IMR-90 (cell line): ENCODE data around the gene CFAP73. TPM values are rescaled to one million over a fixed set of nuclear protein-coding genes. Genes with fewer than 3 reads are reported as not detected.

ENCODE experiments used
- ATAC-seq: fragments of 200-7000 bp; cut with Tn5 transposase; 2 replicates; pipeline ENCODE4 v1.9.1; 2020; ENCODE audit warnings: low read depth, mild to moderate bottlenecking, moderate library complexity
- BruUV-seq: library from RNA; stranded (reverse); fragments of 400-500 nt; replicated peaks from 2 replicates; lab custom pipeline; 2021; lab: Mats Ljungman, UMichigan
- CTCF ChIA-PET: fragments of 300-600 bp; formaldehyde crosslinking; extraction: SDS; loops from one replicate; lab custom pipeline; 2021; ENCODE audit warnings: antibody characterized with exemption; lab: Yijun Ruan, JAX
- POLR2A ChIA-PET: fragments of 300-600 bp; sonication (Branson Sonifier 250); formaldehyde crosslinking; loops from one replicate; lab custom pipeline; 2022; ENCODE audit warnings: antibody characterized with exemption; ENCODE audit not compliant: unreplicated experiment; lab: Charles Lee
- DNase-seq: peaks from one replicate; pipeline ENCODE4 v3.0.0; 2013
- H2AFZ ChIP-seq: replicated peaks from 2 replicates; pipeline ENCODE3; 2013; ENCODE audit warnings: low read length, mild to moderate bottlenecking; ENCODE audit not compliant: poor library complexity
- H2AK5ac ChIP-seq: 2 replicates; pipeline ENCODE4 v1.6.1; 2013; ENCODE audit warnings: low read depth, low read length, inconsistent platforms
- H2AK9ac ChIP-seq: replicated peaks from 2 replicates; pipeline ENCODE3; 2013; ENCODE audit warnings: mild to moderate bottlenecking, low read depth, low read length, moderate library complexity; ENCODE audit not compliant: poor library complexity
- H2BK120ac ChIP-seq: 2 replicates; pipeline ENCODE4 v1.6.1; 2013; ENCODE audit warnings: low read depth, low read length, inconsistent platforms
- H2BK15ac ChIP-seq: 3 replicates; pipeline ENCODE4 v1.6.1; 2013; ENCODE audit warnings: low read depth, low read length, inconsistent platforms
- H2BK20ac ChIP-seq: 2 replicates; pipeline ENCODE4 v1.6.1; 2013; ENCODE audit warnings: low read depth, mild to moderate bottlenecking, inconsistent platforms, low read length, moderate library complexity
- H2BK5ac ChIP-seq: 2 replicates; pipeline ENCODE4 v1.6.1; 2013; ENCODE audit warnings: mild to moderate bottlenecking, low read depth, low read length, inconsistent platforms; ENCODE audit not compliant: poor library complexity, severe bottlenecking
- H3K14ac ChIP-seq: replicated peaks from 2 replicates; pipeline ENCODE4 v1.6.1; 2013; ENCODE audit warnings: low read depth, low read length, inconsistent platforms
- H3K18ac ChIP-seq: 2 replicates; pipeline ENCODE4 v1.6.1; 2013; ENCODE audit warnings: low read depth, low read length, control low read depth
- H3K23ac ChIP-seq: 2 replicates; pipeline ENCODE4 v1.6.1; 2013; ENCODE audit warnings: low read depth, low read length, inconsistent platforms
- H3K27ac ChIP-seq: 2 replicates; pipeline ENCODE4 v1.5.1; 2013; ENCODE audit warnings: mild to moderate bottlenecking, control low read depth, low read length; ENCODE audit not compliant: insufficient read depth
- H3K27me3 ChIP-seq: 2 replicates; pipeline ENCODE4 v1.6.1; 2013; ENCODE audit warnings: low read length; ENCODE audit not compliant: control insufficient read depth, insufficient read depth
- H3K36me3 ChIP-seq: 2 replicates; pipeline ENCODE4 v1.6.1; 2013; ENCODE audit warnings: low read length, mixed read lengths; ENCODE audit not compliant: control insufficient read depth, insufficient read depth
- H3K4ac ChIP-seq: 2 replicates; pipeline ENCODE4 v1.6.1; 2013; ENCODE audit warnings: low read depth, low read length, inconsistent platforms
- H3K4me1 ChIP-seq: 2 replicates; pipeline ENCODE4 v1.6.1; 2013; ENCODE audit warnings: low read length, mixed read lengths; ENCODE audit not compliant: control insufficient read depth, insufficient read depth
- H3K4me2 ChIP-seq: 2 replicates; pipeline ENCODE4 v1.6.1; 2013; ENCODE audit warnings: low read depth, mild to moderate bottlenecking, control low read depth, low read length, moderate library complexity
- H3K4me3 ChIP-seq: 2 replicates; pipeline ENCODE4 v1.5.1; 2013; ENCODE audit warnings: low read depth, mild to moderate bottlenecking, control low read depth, low read length, moderate library complexity; ENCODE audit not compliant: insufficient read depth
- H3K56ac ChIP-seq: 2 replicates; pipeline ENCODE4 v1.6.1; 2013; ENCODE audit warnings: low read length, inconsistent platforms; ENCODE audit not compliant: insufficient read depth; ENCODE audit errors: extremely low read depth
- H3K79me1 ChIP-seq, 2 experiments: 2 replicates each; pipeline ENCODE4 v1.6.1; 2013; ENCODE audit warnings: low read length in 2 of 2, inconsistent platforms in 1 of 2, low read depth in 1 of 2
- H3K9ac ChIP-seq: 2 replicates; pipeline ENCODE4 v1.6.1; 2013; ENCODE audit warnings: low read depth, low read length, control low read depth
- H3K9me1 ChIP-seq: 2 replicates; pipeline ENCODE4 v1.6.1; 2013; ENCODE audit warnings: low read length, inconsistent platforms; ENCODE audit not compliant: insufficient read depth
- H3K9me3 ChIP-seq: 2 replicates; pipeline ENCODE4 v1.6.1; 2013; ENCODE audit warnings: low read length; ENCODE audit not compliant: control insufficient read depth, insufficient read depth
- H4K20me1 ChIP-seq: 2 replicates; pipeline ENCODE4 v1.6.1; 2013; ENCODE audit warnings: low read length, inconsistent platforms; ENCODE audit not compliant: insufficient read depth
- H4K5ac ChIP-seq: 2 replicates; pipeline ENCODE4 v1.6.1; 2013; ENCODE audit warnings: mild to moderate bottlenecking, low read depth, low read length, control low read depth
- H4K8ac ChIP-seq, 2 experiments: 2 replicates each; pipeline ENCODE4 v1.6.1; 2013; ENCODE audit warnings: low read depth in 2 of 2, low read length in 2 of 2, control low read depth in 1 of 2, inconsistent platforms in 1 of 2
- H4K91ac ChIP-seq: 2 replicates; pipeline ENCODE4 v1.6.1; 2013; ENCODE audit warnings: low read depth, low read length, inconsistent platforms; ENCODE audit not compliant: insufficient read depth
- BHLHE40 ChIP-seq: fragments of 150-350 bp; IDR thresholded peaks from 2 replicates; pipeline ENCODE4 v1.6.1; 2016; ENCODE audit warnings: mild to moderate bottlenecking, low read depth, low read length
- CEBPB ChIP-seq: IDR thresholded peaks from 2 replicates; pipeline ENCODE4 v1.6.1; 2012; ENCODE audit warnings: low read depth, low read length, improper control_type of control experiment
- CHD1 ChIP-seq: IDR thresholded peaks from 2 replicates; pipeline ENCODE4 v1.6.1; 2012; ENCODE audit warnings: low read depth, low read length, improper control_type of control experiment
- FOS ChIP-seq: fragments of 150-350 bp; IDR thresholded peaks from 2 replicates; pipeline ENCODE4 v1.6.1; 2016; ENCODE audit warnings: low read depth, low read length
- MAFK ChIP-seq: IDR thresholded peaks from 2 replicates; pipeline ENCODE4 v1.6.1; 2012; ENCODE audit warnings: low read depth, low read length, improper control_type of control experiment
- MAZ ChIP-seq: IDR thresholded peaks from 2 replicates; pipeline ENCODE4 v1.6.1; 2012; ENCODE audit warnings: low read depth, mild to moderate bottlenecking, low read length, improper control_type of control experiment, moderate library complexity, borderline replicate concordance
- MXI1 ChIP-seq: IDR thresholded peaks from 2 replicates; pipeline ENCODE4 v1.6.1; 2012; ENCODE audit warnings: low read depth, mild to moderate bottlenecking, low read length, moderate library complexity, borderline replicate concordance
- NFE2L2 ChIP-seq: fragments of 150-350 bp; IDR thresholded peaks from 2 replicates; pipeline ENCODE4 v1.6.1; 2016; ENCODE audit warnings: low read depth, mild to moderate bottlenecking, low read length
- POLR2A ChIP-seq: IDR thresholded peaks from 2 replicates; pipeline ENCODE4 v1.6.1; 2012; ENCODE audit warnings: mild to moderate bottlenecking, low read depth, low read length
- RAD21 ChIP-seq: IDR thresholded peaks from 2 replicates; pipeline ENCODE4 v1.6.1; 2012; ENCODE audit warnings: low read length, improper control_type of control experiment
- RCOR1 ChIP-seq: IDR thresholded peaks from 2 replicates; pipeline ENCODE4 v1.6.1; 2012; ENCODE audit warnings: mild to moderate bottlenecking, low read length, improper control_type of control experiment; ENCODE audit not compliant: insufficient replicate concordance
- RFX5 ChIP-seq: IDR thresholded peaks from 2 replicates; pipeline ENCODE4 v1.8.0; 2012; ENCODE audit warnings: low read depth, mild to moderate bottlenecking, low read length, moderate library complexity
- SMC3 ChIP-seq: fragments of 150-350 bp; IDR thresholded peaks from 2 replicates; pipeline ENCODE4 v1.6.1; 2016; ENCODE audit warnings: low read depth, mild to moderate bottlenecking, antibody characterized with exemption, low read length, moderate library complexity
- WGBS, 2 experiments: methylation state at CpG; one replicate each; pipeline versions ENCODE4 v1.1.5 to v1.1.7; 2013; ENCODE audit warnings: missing lambda C conversion rate in 2 of 2; ENCODE audit not compliant: insufficient read length in 1 of 2; ENCODE audit errors: extremely low coverage in 2 of 2; 5-methylcytosine and 5-hydroxymethylcytosine counted together
- dilution Hi-C: fragments of 300-500 bp; cut with HindIII; formaldehyde crosslinking; loops from one replicate; pipeline ENCODE4 v1.14.3; 2018; ENCODE audit warnings: low sequenced_read_pairs; ENCODE audit not compliant: unreplicated experiment
- in situ Hi-C: fragments of 300-500 bp; cut with MboI; formaldehyde crosslinking; loops from 3 replicates; pipeline ENCODE4 v1.14.3; 2019; ENCODE audit warnings: low sequenced_read_pairs, inconsistent platforms, mixed read lengths
- intact Hi-C: fragments of 100-400 bp; cut with micrococcal nuclease; formaldehyde crosslinking; loops from 2 replicates; pipeline ENCODE4 v1.10.0; 2022
- polyA plus RNA-seq, 3 experiments: library from polyadenylated mRNA; depleted of rRNA; stranded (reverse); fragments of >200 nt; gene quantifications; 2 replicates each; pipeline ENCODE4 v1.2.3, GENCODE V29; 2012; ENCODE audit warnings: low replicate concordance in 1 of 3
- total RNA-seq: library from RNA; depleted of rRNA; stranded (reverse); fragments of >200 nt; gene quantifications from 2 replicates; pipeline ENCODE4 v1.2.3, GENCODE V29; 2012
- TF ChIP-seq, protein P1 (sequence below): fragments of 150-350 bp; IDR thresholded peaks from 2 replicates; pipeline ENCODE4 v1.6.1; 2017; ENCODE audit warnings: mild to moderate bottlenecking, antibody characterized with exemption, low read length, low read depth
- TF ChIP-seq, protein P2 (sequence below): conservative IDR thresholded peaks from 2 replicates; pipeline ENCODE4 v1.5.1; 2012; ENCODE audit warnings: mild to moderate bottlenecking, low read depth, low read length, improper control_type of control experiment
- TF ChIP-seq, protein P3 (sequence below): fragments of 150-350 bp; IDR thresholded peaks from 2 replicates; pipeline ENCODE4 v1.6.1; 2016; ENCODE audit warnings: low read depth, mild to moderate bottlenecking, low read length, moderate library complexity, borderline replicate concordance

Gene CFAP73
- total and polyA plus RNA-seq, 2 of the 4 experiments (the other 2 are of a cell fraction), result not detected

DNA sequence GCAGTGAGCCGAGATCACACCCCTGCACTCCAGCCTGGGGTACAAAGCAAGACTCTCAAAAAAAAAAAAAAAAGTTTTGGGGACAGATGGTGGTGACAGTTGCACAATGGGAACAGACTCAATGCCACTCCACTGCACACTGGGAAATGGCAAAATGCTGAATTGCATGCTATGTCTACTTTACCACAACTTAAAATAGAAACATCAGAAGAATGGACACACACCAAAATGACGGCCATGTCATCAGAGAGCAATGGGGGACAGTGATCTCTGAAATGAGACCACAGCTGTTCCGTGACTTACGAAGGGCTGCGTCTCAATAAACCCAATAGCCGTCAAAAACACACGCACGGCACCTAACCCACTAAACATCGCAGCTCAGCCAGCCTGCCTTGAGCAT is 22.0 kb downstream of the CFAP73 start:
- no peak overlapping the region for H3K56ac ChIP-seq
- H2BK5ac ChIP-seq, result no peak overlapping the region
- TF ChIP-seq FOS (no peak), NFE2L2 (no peak), MAFK (no peak), BHLHE40 (no peak), CEBPB (no peak), SMC3 (no peak), POLR2A (no peak), CHD1 (no peak), MAZ (no peak), RAD21 (no peak), MXI1 (no peak), RCOR1 (no peak), RFX5 (no peak)
- TF ChIP-seq, protein P1, sequence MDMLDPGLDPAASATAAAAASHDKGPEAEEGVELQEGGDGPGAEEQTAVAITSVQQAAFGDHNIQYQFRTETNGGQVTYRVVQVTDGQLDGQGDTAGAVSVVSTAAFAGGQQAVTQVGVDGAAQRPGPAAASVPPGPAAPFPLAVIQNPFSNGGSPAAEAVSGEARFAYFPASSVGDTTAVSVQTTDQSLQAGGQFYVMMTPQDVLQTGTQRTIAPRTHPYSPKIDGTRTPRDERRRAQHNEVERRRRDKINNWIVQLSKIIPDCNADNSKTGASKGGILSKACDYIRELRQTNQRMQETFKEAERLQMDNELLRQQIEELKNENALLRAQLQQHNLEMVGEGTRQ, result no peak
- TF ChIP-seq, protein P2, sequence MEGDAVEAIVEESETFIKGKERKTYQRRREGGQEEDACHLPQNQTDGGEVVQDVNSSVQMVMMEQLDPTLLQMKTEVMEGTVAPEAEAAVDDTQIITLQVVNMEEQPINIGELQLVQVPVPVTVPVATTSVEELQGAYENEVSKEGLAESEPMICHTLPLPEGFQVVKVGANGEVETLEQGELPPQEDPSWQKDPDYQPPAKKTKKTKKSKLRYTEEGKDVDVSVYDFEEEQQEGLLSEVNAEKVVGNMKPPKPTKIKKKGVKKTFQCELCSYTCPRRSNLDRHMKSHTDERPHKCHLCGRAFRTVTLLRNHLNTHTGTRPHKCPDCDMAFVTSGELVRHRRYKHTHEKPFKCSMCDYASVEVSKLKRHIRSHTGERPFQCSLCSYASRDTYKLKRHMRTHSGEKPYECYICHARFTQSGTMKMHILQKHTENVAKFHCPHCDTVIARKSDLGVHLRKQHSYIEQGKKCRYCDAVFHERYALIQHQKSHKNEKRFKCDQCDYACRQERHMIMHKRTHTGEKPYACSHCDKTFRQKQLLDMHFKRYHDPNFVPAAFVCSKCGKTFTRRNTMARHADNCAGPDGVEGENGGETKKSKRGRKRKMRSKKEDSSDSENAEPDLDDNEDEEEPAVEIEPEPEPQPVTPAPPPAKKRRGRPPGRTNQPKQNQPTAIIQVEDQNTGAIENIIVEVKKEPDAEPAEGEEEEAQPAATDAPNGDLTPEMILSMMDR, result no peak
- TF ChIP-seq, protein P3, sequence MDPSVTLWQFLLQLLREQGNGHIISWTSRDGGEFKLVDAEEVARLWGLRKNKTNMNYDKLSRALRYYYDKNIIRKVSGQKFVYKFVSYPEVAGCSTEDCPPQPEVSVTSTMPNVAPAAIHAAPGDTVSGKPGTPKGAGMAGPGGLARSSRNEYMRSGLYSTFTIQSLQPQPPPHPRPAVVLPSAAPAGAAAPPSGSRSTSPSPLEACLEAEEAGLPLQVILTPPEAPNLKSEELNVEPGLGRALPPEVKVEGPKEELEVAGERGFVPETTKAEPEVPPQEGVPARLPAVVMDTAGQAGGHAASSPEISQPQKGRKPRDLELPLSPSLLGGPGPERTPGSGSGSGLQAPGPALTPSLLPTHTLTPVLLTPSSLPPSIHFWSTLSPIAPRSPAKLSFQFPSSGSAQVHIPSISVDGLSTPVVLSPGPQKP, result no peak
- CTCF ChIA-PET, result interaction anchor here (0.7 kb wide), 1 partner anchor 193 kb away, joined by 3 read pairs; the partner anchor contains the start of gene OAS2
- H3K9ac ChIP-seq, result no peak overlapping the region
- no peaks in the 10 kb centered on the region for H3K27me3 ChIP-seq
- no peak overlapping the region for H3K23ac ChIP-seq
- peaks cover 63% of the 10 kb centered on the region for H3K36me3 ChIP-seq
- no peak overlapping the region for H3K4me3 ChIP-seq
- POLR2A ChIA-PET, result no interaction called here
- 62% methylated on average over 2 of the region's 9 CpGs; no CpG with 5 or more reads in 1 of the 2 experiments for WGBS, 2 experiments
- H3K9me3 ChIP-seq, result peaks cover under 1% of the 10 kb centered on the region; the same call in 1 of the 2 replicates
- peaks cover 2% of the 10 kb centered on the region for H4K20me1 ChIP-seq
- DNase-seq (no peak), ATAC-seq (no peak)
- no peak overlapping the region for H3K4ac ChIP-seq
- H3K9me1 ChIP-seq, result no peaks in the 10 kb centered on the region
- peaks cover 5 to 7% of the 10 kb centered on the region in 2 experiments; a peak in 2 of 4 replicates for H3K79me1 ChIP-seq
- intact Hi-C loops, result no loop called here
- in situ Hi-C loops, result loop anchor here (5.0 kb wide), 1 partner anchor 124 kb away; no protein-coding TSS in a partner anchor
- H2BK15ac ChIP-seq, result no peak overlapping the region
- H3K4me1 ChIP-seq, result peaks cover 2% of the 10 kb centered on the region; the same call in 1 of the 2 replicates
- H2AK5ac ChIP-seq, result no peak overlapping the region
- no peak overlapping the region for H3K27ac ChIP-seq
- H2AFZ ChIP-seq, result no peak overlapping the region
- no peak overlapping the region for H2BK120ac ChIP-seq
- BruUV-seq, result no TSS peak
- no peak overlapping the region for H3K4me2 ChIP-seq
- no peak overlapping the region for H2AK9ac ChIP-seq
- H4K5ac ChIP-seq, result no peak overlapping the region
- no peak overlapping the region for H4K91ac ChIP-seq
- no peak overlapping the region for H4K8ac ChIP-seq
- H2BK20ac ChIP-seq, result no peak overlapping the region
- dilution Hi-C loops, result no loop called here
- H3K14ac ChIP-seq, result no peak overlapping the region
- no peak overlapping the region for H3K18ac ChIP-seq
